WTC11 (cell line): ENCODE data around the gene FAM107B.

Source experiments
- CTCF ChIP-seq: fragments of 200-600 bp; IDR thresholded peaks from 2 replicates; pipeline ENCODE4 v1.8.0; 2022; ENCODE audit warnings: antibody characterized with exemption
- FOXP1 ChIP-seq: sonication (generic); formaldehyde crosslinking; IDR thresholded peaks from 2 replicates; pipeline ENCODE4 v1.8.0; 2022; ENCODE audit warnings: missing genetic modification reagents, mild to moderate bottlenecking, moderate library complexity, borderline replicate concordance
- NR1H2 ChIP-seq: sonication (generic); formaldehyde crosslinking; IDR thresholded peaks from 2 replicates; pipeline ENCODE4 v1.9.0; 2021; ENCODE audit warnings: mild to moderate bottlenecking, moderate library complexity, missing genetic modification reagents
- TF ChIP-seq, protein P1 (sequence below): sonication (generic); formaldehyde crosslinking; IDR thresholded peaks from 2 replicates; pipeline ENCODE4 v1.8.1; 2023; ENCODE audit warnings: mild to moderate bottlenecking, missing genetic modification reagents
- TF ChIP-seq, protein P2 (sequence below): sonication (generic); formaldehyde crosslinking; IDR thresholded peaks from 2 replicates; pipeline ENCODE4 v1.8.1; 2023; ENCODE audit warnings: mild to moderate bottlenecking, missing genetic modification reagents, moderate library complexity

GRCh38 chr10:14751014-14751896, 23.4 kb downstream of the FAM107B start:
- no peak for TF ChIP-seq CTCF
- TF ChIP-seq, protein P1, sequence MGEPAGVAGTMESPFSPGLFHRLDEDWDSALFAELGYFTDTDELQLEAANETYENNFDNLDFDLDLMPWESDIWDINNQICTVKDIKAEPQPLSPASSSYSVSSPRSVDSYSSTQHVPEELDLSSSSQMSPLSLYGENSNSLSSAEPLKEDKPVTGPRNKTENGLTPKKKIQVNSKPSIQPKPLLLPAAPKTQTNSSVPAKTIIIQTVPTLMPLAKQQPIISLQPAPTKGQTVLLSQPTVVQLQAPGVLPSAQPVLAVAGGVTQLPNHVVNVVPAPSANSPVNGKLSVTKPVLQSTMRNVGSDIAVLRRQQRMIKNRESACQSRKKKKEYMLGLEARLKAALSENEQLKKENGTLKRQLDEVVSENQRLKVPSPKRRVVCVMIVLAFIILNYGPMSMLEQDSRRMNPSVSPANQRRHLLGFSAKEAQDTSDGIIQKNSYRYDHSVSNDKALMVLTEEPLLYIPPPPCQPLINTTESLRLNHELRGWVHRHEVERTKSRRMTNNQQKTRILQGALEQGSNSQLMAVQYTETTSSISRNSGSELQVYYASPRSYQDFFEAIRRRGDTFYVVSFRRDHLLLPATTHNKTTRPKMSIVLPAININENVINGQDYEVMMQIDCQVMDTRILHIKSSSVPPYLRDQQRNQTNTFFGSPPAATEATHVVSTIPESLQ (CRISPR knock-in tag): no peak
- TF ChIP-seq, protein P2, sequence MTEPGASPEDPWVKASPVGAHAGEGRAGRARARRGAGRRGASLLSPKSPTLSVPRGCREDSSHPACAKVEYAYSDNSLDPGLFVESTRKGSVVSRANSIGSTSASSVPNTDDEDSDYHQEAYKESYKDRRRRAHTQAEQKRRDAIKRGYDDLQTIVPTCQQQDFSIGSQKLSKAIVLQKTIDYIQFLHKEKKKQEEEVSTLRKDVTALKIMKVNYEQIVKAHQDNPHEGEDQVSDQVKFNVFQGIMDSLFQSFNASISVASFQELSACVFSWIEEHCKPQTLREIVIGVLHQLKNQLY (CRISPR knock-in tag): no peak
- no peak for TF ChIP-seq FOXP1 (CRISPR knock-in tag)
- no peak for TF ChIP-seq NR1H2 (CRISPR knock-in tag)
